AG09319 (cell line): ENCODE results near the gene CASTOR1.

ENCODE experiments used
- DNase-seq: peaks from one replicate; pipeline ENCODE4 v3.0.0-alpha.2; 2010; ENCODE audit warnings: low read depth; ENCODE audit errors: extremely low read depth
- CTCF ChIP-seq: IDR thresholded peaks from 2 replicates; pipeline ENCODE4 v1.5.1; 2011; ENCODE audit warnings: low read depth, mild to moderate bottlenecking, inconsistent platforms, low read length, moderate library complexity

Gene CASTOR1

GRCh38 chr22:30236875-30237274 lies 52.4 kb downstream of the CASTOR1 start:
- DNase-seq, result no peak
- TF ChIP-seq CTCF, result no peak

GRCh38 chr22:30235687-30236170 lies 53.6 kb downstream of the CASTOR1 start:
- DNase-seq, result no peak
- TF ChIP-seq CTCF, result no peak
